Measurements from ENCODE around the gene PLAU. TPM values are rescaled to one million over a fixed set of nuclear protein-coding genes. Genes with fewer than 3 reads are reported as not detected.
"Not testable (repeated sequence)": the region's sequence is repeated elsewhere in the genome, so short reads cannot be mapped to it uniquely, and the experiment has no call there.

PLAU gene
- total and polyA plus RNA-seq, 3 donors from 2014 or later: 0.87 to 13.6 (median 1.7) TPM

DNA sequence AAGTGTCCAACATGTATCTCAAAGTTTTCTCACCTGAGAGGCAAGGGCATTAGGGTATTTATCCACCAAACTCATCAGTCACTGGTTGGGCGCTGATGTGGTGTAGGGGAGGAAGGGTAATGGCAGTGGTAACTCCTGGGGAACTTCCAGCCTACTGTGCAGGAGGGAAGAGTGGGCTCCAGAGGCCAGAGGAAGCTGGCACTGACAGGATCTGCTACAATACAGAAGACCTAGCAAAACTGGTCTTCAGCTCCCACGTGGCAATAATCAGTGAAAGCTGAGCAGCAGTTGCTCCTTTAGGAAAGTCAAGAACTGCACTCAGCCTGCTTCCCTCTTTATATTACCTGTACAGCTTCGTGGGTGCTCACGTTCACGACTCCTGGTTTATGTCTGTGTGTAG is 19.4 kb upstream of the PLAU start:
- Histone ChIP-seq H3K27ac (no peak overlapping the region), H3K9me3 (no peaks in the 10 kb centered on the region), H3K4me3 (no peak overlapping the region), H3K36me3 (ENCODE audit: low read depth, missing control alignments) (no peaks in the 10 kb centered on the region), H3K4me1 (peaks cover 24% of the 10 kb centered on the region), H3K27me3 (no peaks in the 10 kb centered on the region)
- WGBS, 2 donors: 77 to 79% methylated on average over 5 of the region's 5 CpGs
- DNase-seq: no peak
- TF ChIP-seq POLR2A (IDR thresholded peaks at IDR 0.05): no peak
- intact Hi-C loops (cut with DNase I; ENCODE audit: low total_unique reads): no loop called here

DNA sequence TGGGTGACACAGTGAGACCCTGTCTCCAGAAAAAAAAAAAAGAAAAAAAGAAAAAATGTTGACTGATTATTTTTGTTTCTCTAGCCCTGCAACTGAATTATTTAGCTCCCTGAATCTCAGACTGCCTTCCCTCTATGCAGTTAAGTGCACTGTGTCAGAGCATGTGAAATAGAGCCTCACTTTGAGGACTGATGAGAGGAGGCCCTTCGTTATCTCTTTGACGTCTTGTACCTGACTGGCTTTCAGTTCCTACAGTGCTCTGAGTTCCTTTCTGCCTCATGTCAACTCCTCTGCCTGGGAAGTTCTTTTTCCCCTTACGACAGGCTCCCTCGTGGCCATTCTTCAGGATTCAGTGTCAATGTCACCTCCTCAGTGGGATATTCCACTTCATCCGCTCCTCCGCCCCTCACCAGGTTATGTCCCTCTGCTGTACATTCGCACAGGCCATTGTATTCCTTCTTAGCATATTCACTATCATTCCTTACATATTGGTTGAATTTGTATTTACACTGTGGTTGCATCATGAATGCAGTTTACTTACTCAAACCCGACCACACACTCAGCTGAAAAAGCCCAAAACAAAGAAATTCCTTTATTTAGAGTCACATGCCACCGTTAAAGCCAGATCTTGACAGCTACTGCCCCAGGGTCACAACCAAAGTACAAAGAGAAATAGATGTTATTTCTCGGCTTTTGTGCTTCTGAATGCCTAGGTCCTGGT is 18.5 kb upstream of the PLAU start:
- no peak for DNase-seq
- no peak overlapping the region for H3K4me3 ChIP-seq
- intact Hi-C loops (cut with DNase I; ENCODE audit: low total_unique reads): no loop called here
- no peaks in the 10 kb centered on the region for H3K9me3 ChIP-seq
- H3K27me3 ChIP-seq: no peaks in the 10 kb centered on the region
- H3K36me3 ChIP-seq (ENCODE audit: low read depth, missing control alignments): no peaks in the 10 kb centered on the region
- H3K27ac ChIP-seq: no peak overlapping the region
- peaks cover 15% of the 10 kb centered on the region for H3K4me1 ChIP-seq
- WGBS, 2 donors: 57 to 69% methylated on average over 10 of the region's 10 CpGs
- TF ChIP-seq POLR2A (IDR thresholded peaks at IDR 0.05): no peak
- TF ChIP-seq, protein P1, sequence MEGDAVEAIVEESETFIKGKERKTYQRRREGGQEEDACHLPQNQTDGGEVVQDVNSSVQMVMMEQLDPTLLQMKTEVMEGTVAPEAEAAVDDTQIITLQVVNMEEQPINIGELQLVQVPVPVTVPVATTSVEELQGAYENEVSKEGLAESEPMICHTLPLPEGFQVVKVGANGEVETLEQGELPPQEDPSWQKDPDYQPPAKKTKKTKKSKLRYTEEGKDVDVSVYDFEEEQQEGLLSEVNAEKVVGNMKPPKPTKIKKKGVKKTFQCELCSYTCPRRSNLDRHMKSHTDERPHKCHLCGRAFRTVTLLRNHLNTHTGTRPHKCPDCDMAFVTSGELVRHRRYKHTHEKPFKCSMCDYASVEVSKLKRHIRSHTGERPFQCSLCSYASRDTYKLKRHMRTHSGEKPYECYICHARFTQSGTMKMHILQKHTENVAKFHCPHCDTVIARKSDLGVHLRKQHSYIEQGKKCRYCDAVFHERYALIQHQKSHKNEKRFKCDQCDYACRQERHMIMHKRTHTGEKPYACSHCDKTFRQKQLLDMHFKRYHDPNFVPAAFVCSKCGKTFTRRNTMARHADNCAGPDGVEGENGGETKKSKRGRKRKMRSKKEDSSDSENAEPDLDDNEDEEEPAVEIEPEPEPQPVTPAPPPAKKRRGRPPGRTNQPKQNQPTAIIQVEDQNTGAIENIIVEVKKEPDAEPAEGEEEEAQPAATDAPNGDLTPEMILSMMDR (IDR thresholded peaks at IDR 0.05): no peak

DNA sequence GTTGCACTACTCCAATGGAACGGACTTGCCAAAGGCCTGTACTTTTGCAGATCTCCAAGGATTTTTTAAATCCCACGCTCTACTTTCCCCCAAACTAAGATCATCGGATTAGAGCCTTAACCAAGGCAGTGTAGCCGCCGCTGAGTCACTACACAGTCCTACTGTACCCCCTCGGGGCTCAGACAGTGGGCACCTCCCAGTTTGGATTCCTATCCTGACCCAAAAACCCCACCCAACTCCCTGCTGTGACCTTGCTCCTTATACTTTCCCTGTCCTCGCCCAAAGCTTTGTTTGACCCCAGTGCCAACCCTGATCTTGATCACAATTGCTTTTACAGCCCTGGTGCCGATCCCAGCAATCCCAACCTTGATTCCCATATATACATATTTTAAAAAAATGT is 17.5 kb upstream of the PLAU start:
- Histone ChIP-seq H3K27me3 (no peaks in the 10 kb centered on the region), H3K4me1 (peaks cover 7% of the 10 kb centered on the region), H3K27ac (no peak overlapping the region), H3K9me3 (no peaks in the 10 kb centered on the region), H3K4me3 (no peak overlapping the region), H3K36me3 (ENCODE audit: low read depth, missing control alignments) (no peaks in the 10 kb centered on the region)
- DNase-seq: no peak
- WGBS, 2 donors: 79 to 84% methylated on average over 8 of the region's 8 CpGs
- intact Hi-C loops (cut with DNase I; ENCODE audit: low total_unique reads): no loop called here
- TF ChIP-seq, protein P1 (IDR thresholded peaks at IDR 0.05): no peak
- no peak for TF ChIP-seq POLR2A (IDR thresholded peaks at IDR 0.05)

DNA sequence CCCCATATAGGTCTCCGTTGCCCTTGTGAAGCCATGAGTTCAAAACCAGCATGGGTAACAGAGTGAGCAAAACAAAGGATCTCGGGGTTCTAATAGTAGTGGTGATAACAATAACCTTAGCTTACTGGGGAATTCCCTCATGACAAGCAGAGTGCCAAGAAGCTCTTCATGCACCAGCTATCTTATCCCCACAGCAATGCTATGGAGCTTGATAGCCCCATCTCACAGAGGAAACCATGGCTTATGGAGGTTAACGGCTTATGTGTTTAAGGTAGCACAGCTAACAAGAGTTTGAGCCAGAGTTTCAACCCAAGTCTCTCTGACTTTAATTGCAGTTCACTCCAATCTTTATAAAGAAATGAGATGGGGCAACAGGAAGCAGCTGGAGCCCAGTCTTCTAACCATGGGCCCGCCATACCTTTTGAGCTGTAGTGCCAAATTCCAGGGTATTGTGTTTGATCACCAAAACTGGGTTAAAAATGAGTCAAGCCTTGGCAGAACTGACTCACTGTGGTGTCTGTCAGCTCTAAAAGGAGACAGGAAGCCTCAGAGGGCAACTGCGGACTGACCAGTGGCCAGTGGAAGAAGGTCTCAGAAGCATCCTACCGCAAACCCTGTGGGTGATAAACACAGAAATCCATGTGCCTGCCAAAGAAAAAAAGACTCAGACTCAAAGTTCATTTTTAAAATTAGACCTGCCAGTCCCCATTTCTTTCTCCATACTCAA is 16.5 kb upstream of the PLAU start:
- H3K27ac ChIP-seq: no peak overlapping the region
- no peak for DNase-seq
- TF ChIP-seq, protein P1 (IDR thresholded peaks at IDR 0.05): no peak
- TF ChIP-seq POLR2A (IDR thresholded peaks at IDR 0.05): no peak
- no peaks in the 10 kb centered on the region for H3K27me3 ChIP-seq
- H3K9me3 ChIP-seq: no peaks in the 10 kb centered on the region
- H3K4me3 ChIP-seq: no peak overlapping the region
- no peaks in the 10 kb centered on the region for H3K36me3 ChIP-seq (ENCODE audit: low read depth, missing control alignments)
- no peaks in the 10 kb centered on the region for H3K4me1 ChIP-seq
- intact Hi-C loops (cut with DNase I; ENCODE audit: low total_unique reads): no loop called here
- WGBS, 2 donors: 68 to 86% methylated on average over 6 of the region's 6 CpGs

DNA sequence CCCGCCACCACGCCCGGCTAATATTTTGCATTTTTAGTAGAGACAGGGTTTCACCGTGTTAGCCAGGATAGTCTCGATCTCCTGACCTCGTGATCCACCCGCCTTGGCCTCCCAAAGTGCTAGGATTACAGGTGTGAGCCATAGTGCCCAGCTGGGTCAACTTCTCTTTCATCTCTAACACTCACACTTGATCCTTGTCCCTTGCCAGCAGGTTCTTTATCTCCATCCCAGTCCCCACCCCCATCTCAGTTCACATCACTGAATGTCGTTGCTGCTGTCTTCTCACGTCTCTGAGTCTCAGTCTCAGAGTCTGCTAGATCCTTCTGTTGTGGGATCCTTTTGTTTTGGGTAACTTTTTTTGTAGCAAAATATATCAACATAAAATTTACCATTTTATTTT is 15.6 kb upstream of the PLAU start:
- H3K27me3 ChIP-seq; intact Hi-C loops (cut with DNase I; ENCODE audit: low total_unique reads); H3K4me3 ChIP-seq; H3K27ac ChIP-seq; H3K4me1 ChIP-seq; H3K9me3 ChIP-seq; H3K36me3 ChIP-seq (ENCODE audit: low read depth, missing control alignments); DNase-seq: not testable (repeated sequence)
- 95 to 97% methylated on average over 9 of the region's 9 CpGs for WGBS, 2 donors

Measured in testis (tissue), 3 donors.